Kidney (tissue), 14 donors: ENCODE data around the gene C6orf120. TPM values are rescaled to one million over a fixed set of nuclear protein-coding genes. Genes with fewer than 3 reads are reported as not detected.
"Not testable (repeated sequence)": the region's sequence is repeated elsewhere in the genome, so short reads cannot be mapped to it uniquely, and the experiment has no call there.

ENCODE experiments used
- DNase-seq, 5 donors: peaks; one replicate each; pipeline ENCODE4 v3.0.0-alpha.2; 2013 to 2020
- FAIRE-seq: peaks from 2 replicates; lab custom pipeline; 2012; peaks lifted over from hg19 to GRCh38; lab: Jason Lieb, UNC
- H3K27ac ChIP-seq, 2 donors: one replicate each; pipeline ENCODE4 v1.7.0; 2013; ENCODE audit warnings: low read depth in 2 of 2, low read length in 2 of 2, inconsistent platforms in 1 of 2
- H3K27me3 ChIP-seq: one replicate; pipeline ENCODE4 v1.7.1; 2013; ENCODE audit warnings: low read length, inconsistent platforms; ENCODE audit not compliant: control insufficient read depth, insufficient read depth
- H3K36me3 ChIP-seq, 3 donors: one replicate each; pipeline versions ENCODE4 v1.7.0 to v1.7.1; 2013; ENCODE audit warnings: low read length in 3 of 3, control low read depth in 1 of 3, inconsistent platforms in 1 of 3; ENCODE audit not compliant: insufficient read depth in 3 of 3, control insufficient read depth in 2 of 3
- H3K4me1 ChIP-seq, 3 donors: one replicate each; pipeline versions ENCODE4 v1.7.0 to v1.7.1; 2013; ENCODE audit warnings: low read length in 3 of 3, inconsistent platforms in 1 of 3, low read depth in 1 of 3; ENCODE audit not compliant: control insufficient read depth in 2 of 3, insufficient read depth in 2 of 3
- H3K4me3 ChIP-seq, 3 donors: one replicate each; pipeline versions ENCODE4 v1.7.0 to v1.8.1; 2013; ENCODE audit warnings: low read length in 3 of 3, control low read depth in 1 of 3, inconsistent platforms in 1 of 3
- H3K9ac ChIP-seq, 3 donors: one replicate each; pipeline versions ENCODE4 v1.7.0 to v1.7.1; 2013; ENCODE audit warnings: low read length in 3 of 3, control low read depth in 1 of 3, inconsistent platforms in 1 of 3
- H3K9me3 ChIP-seq, 3 donors: one replicate each; pipeline versions ENCODE4 v1.7.0 to v1.7.1; 2013; ENCODE audit warnings: low read length in 3 of 3, control low read depth in 1 of 3, inconsistent platforms in 1 of 3; ENCODE audit not compliant: control insufficient read depth in 2 of 3, insufficient read depth in 1 of 3
- CTCF ChIP-seq: IDR thresholded peaks from 3 replicates; pipeline ENCODE4 v1.5.1; 2012; ENCODE audit warnings: mild to moderate bottlenecking, moderate library complexity, borderline replicate concordance; ENCODE audit not compliant: insufficient read depth; ENCODE audit errors: extremely low read depth
- intact Hi-C: fragments of 100-400 bp; cut with DNase I; formaldehyde crosslinking; loops from one replicate; pipeline ENCODE4 v1.11.1; 2022
- polyA plus RNA-seq: library from polyadenylated mRNA; stranded (reverse); fragments of 350-450 nt; fragmentation: Illumina TruSeq; extraction: RNeasy Lipid Tissue Mini Kit (QIAGEN cat#74804); gene quantifications from one replicate; pipeline ENCODE4 v1.2.3, GENCODE V29; 2014; ENCODE audit warnings: low read depth, low replicate concordance; ENCODE audit not compliant: insufficient read depth
- total RNA-seq: library from RNA; stranded (reverse); fragmentation: NEBNext Ultra II Directional; extraction: Animal tissue kit (Norgen Biotek cat#: 25700); gene quantifications from one replicate; pipeline ENCODE4 v1.2.1, GENCODE V29; 2021
- donor health status: control.
- donor health status: control.
- donor health status: control.
- donor health status: control.
- donor health status: control.
- donor health status: DM: yes; HTN: yes; CAD: no.
- donor health status: Normal renal cell carcinoma (clear cell type).

C6orf120 gene
- total and polyA plus RNA-seq, 2 donors from 2014 or later = 10.9 to 23.1 TPM

GRCh38 chr6:169697115-169697514 is 4.8 kb upstream of the C6orf120 start:
- H3K27me3 ChIP-seq, H3K9ac ChIP-seq, H3K27ac ChIP-seq, H3K9me3 ChIP-seq, FAIRE-seq, H3K4me3 ChIP-seq, H3K36me3 ChIP-seq, DNase-seq, H3K4me1 ChIP-seq, intact Hi-C loops: not testable (repeated sequence)
- TF ChIP-seq CTCF = peak; percentile 29

GRCh38 chr6:169700296-169700695 is 1.6 kb upstream of the C6orf120 start:
- intact Hi-C loops = no loop called here
- H3K9me3 ChIP-seq = no peaks in the 10 kb centered on the region
- H3K27me3 ChIP-seq = no peaks in the 10 kb centered on the region
- no peak overlapping the region for H3K9ac ChIP-seq
- peak in 3 of 5 donors; percentile 21 to 62 (median 32) for DNase-seq
- no peak for FAIRE-seq
- no peak overlapping the region for H3K27ac ChIP-seq
- H3K4me1 ChIP-seq = peaks cover 4 to 16% (median 14%) of the 10 kb centered on the region in 3 donors
- H3K4me3 ChIP-seq = no peak overlapping the region
- peaks cover 0 to 5% (median 2%) of the 10 kb centered on the region in 3 donors for H3K36me3 ChIP-seq
- no peak for TF ChIP-seq CTCF

- no peak for FAIRE-seq
- TF ChIP-seq CTCF = no peak
- Histone ChIP-seq H3K4me3 (peak overlapping the region; percentile 75 to 97 (median 82)), H3K9me3 (no peaks in the 10 kb centered on the region), H3K27ac (peak overlapping the region; percentile 92 to 93), H3K9ac (peak overlapping the region; percentile 50 to 89 (median 73)), H3K4me1 (peaks cover 4 to 18% (median 14%) of the 10 kb centered on the region in 3 donors), H3K27me3 (no peaks in the 10 kb centered on the region), H3K36me3 (peaks cover 2 to 5% (median 4%) of the 10 kb centered on the region in 3 donors)
- intact Hi-C loops = no loop called here
- DNase-seq = no peak
These were observed 494 bp upstream of the C6orf120 start for GRCh38 chr6:169701311-169701953.
